COLO829 (cell line): ENCODE data around the gene PSMG4.

Source experiments
- DNase-seq: peaks from one replicate; pipeline ENCODE4 v3.0.0; 2012; ENCODE audit warnings: low spot score

Gene PSMG4

GRCh38 chr6:3258720-3259490 lies at the start of gene PSMG4:
Gene PSMG4 (plus strand): TSS chr6:3258947. CDS start chr6:3259023, 76 bp downstream.
- peak; percentile 96 for DNase-seq

GRCh38 chr6:3209114-3210023 lies 49.4 kb upstream of the PSMG4 start:
- DNase-seq = peak; percentile 78

- no peak for DNase-seq
Measured at GRCh38 chr6:3210024-3210610, 48.6 kb upstream of the PSMG4 start.

- DNase-seq = peak; percentile 71
Measured at GRCh38 chr6:3211681-3212080, 47.1 kb upstream of the PSMG4 start.

- DNase-seq = no peak
Measured at GRCh38 chr6:3212261-3212660, 46.5 kb upstream of the PSMG4 start.

GRCh38 chr6:3213334-3213695 lies 45.4 kb upstream of the PSMG4 start:
- DNase-seq = no peak

GRCh38 chr6:3214898-3215297 lies 43.8 kb upstream of the PSMG4 start:
- DNase-seq = no peak

- DNase-seq = no peak
Measured at GRCh38 chr6:3217286-3217685, 41.5 kb upstream of the PSMG4 start.

- DNase-seq = no peak
Measured at GRCh38 chr6:3218266-3218665, 40.5 kb upstream of the PSMG4 start.

GRCh38 chr6:3220366-3220765 lies 38.4 kb upstream of the PSMG4 start:
- no peak for DNase-seq

- no peak for DNase-seq
Measured at GRCh38 chr6:3221578-3221977, 37.2 kb upstream of the PSMG4 start.

- no peak for DNase-seq
Measured at GRCh38 chr6:3222506-3223038, 36.2 kb upstream of the PSMG4 start.

GRCh38 chr6:3226042-3226441 lies 32.7 kb upstream of the PSMG4 start:
- no peak for DNase-seq

GRCh38 chr6:3226481-3227362 lies 32.0 kb upstream of the PSMG4 start:
- no peak for DNase-seq

GRCh38 chr6:3227363-3228045 lies 31.2 kb upstream of the PSMG4 start, which contains the start of gene TUBB2B:
Gene TUBB2B (minus strand): TSS chr6:3227653. CDS start chr6:3227543, 110 bp downstream.
- no peak for DNase-seq

- no peak for DNase-seq
Measured at GRCh38 chr6:3228046-3228671, 30.6 kb upstream of the PSMG4 start.

GRCh38 chr6:3228771-3229565 lies 29.8 kb upstream of the PSMG4 start:
- DNase-seq = no peak

- DNase-seq = no peak
Measured at GRCh38 chr6:3229566-3230178, 29.1 kb upstream of the PSMG4 start.

- no peak for DNase-seq
Measured at GRCh38 chr6:3230256-3230882, 28.4 kb upstream of the PSMG4 start.
